GM19328 (cell line): ENCODE measurements around the gene MADD.

Experiments
- ATAC-seq: cut with Tn5 transposase; IDR thresholded peaks from one replicate; pipeline ENCODE4 v1.9.1; 2021; ENCODE audit warnings: mild to moderate bottlenecking, moderate library complexity; ENCODE audit not compliant: unreplicated experiment

Gene MADD

DNA sequence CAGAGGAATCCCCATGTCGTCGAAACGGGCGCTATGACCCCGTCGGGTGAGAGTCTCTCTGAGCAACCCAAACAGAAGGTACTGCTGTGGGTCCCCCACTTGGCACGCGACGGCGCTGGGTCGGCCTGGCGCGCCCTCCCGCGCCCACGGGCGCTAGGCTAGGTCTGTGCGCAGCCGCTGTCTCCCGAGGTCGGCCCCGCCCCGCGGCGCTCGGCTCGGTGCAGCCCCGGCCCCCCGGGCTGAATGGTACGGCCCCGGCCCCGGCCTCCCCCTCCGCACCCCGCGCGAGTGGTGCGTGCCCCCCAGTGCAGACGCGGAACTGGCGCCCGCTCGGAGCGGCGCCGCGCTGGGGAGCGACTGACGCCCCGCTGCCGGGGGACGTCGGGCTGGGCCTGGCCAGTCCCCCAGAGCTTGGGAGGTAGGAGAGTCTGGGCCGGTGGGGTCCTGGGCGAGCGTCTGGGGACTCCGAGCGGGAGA, at the start of gene MADD:
MADD (plus strand) TSS at position 305 of the 477 bp plus-strand sequence.
- ATAC-seq = peak; percentile 70

DNA sequence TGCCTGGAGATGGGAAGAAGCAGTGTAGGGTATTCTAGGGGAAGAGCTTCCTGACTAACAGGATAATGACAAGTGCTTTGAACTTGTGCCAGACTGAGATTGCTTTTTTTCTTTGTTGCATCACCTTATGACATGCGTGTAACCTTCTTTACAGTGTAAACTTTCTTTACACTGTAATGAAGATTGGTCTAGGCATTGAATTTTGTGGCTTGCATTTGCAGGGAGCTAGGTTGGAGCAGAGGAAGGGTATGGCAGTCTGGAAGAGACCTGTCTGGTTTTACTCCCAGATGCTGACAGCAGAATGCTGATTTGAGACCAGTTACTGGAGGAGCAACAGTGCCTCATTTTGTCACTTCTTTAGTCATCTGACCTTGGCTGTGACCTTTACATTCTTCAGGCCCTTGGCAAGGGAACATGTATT, 49.5 kb upstream of the MADD start:
- ATAC-seq = no peak

DNA sequence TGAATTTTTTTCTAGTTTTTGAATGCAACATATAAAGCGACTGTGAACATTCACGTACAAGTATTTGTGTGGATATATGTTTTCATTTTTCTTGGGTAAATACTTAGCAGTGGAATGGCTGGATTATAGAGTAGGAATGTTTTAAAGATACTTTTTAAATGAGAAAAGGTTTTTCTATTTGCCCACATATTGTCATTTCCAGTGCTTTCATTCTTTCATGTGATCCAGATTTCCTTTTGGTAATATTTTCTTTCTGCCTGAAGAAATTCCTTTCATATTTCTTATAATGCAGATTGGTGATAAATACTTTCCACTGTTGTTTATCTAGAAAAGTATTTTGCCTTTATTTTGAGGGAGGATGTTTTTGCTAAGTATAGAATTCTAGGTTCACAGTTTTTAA, 47.2 kb upstream of the MADD start:
- ATAC-seq = no peak

DNA sequence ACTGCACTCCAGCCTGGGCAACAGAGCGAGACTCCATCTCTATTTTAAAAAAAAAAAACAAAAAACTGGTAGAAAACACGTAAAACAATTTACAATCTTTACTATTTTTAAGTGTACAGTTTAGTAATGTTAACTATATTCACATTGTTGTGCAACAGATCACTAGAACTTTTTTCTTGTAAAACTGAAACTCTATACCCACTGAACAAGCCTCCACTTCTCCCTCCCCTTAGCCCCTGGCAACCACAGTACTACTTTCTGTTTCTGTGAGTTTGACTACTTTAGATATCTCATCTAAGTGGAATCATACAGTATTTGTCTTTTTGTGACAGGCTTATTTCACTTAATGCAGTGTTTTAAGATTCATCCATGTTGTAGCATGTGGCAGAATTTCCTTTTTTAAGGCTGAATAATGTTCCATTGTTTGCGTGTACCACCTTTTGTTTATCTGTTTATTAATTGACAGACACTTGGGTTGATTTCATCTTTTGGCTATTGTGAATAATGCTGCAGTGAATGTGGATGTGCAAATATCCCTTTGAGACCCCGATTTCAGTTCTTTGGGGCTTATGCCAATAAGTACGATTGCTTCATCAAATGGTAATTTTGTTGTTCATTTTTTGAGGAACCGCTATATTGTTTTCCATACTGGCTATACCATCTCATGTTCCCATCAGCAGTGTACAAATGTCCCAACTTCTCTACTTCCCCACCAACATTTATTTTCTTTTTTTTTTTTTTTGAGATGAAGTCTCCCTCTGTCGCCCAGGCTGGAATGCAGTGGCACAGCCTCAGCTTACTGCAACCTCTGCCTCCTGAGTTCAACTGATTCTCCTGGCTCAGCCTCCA, 44.2 kb upstream of the MADD start:
- ATAC-seq = peak; percentile 83

DNA sequence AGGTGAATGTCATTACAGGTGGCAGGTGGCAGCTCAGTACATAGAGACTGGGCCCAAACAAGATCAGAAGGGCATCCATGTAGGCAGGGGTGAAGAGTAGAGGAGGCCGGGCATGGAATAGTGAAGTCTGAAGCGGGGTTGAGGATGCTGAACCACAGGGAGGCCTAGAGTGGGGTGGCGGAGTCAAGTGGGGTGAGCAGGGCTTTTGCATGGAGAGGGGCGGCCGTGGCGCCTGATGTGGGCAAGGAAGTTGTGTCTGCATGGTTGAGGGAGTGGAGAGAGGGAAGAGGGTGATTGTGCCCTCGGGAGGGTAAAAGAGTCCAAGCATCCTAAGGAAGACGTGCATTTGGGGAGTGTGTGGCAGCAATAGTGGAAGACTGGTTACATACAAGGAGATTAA, 40.8 kb upstream of the MADD start:
- no peak for ATAC-seq

DNA sequence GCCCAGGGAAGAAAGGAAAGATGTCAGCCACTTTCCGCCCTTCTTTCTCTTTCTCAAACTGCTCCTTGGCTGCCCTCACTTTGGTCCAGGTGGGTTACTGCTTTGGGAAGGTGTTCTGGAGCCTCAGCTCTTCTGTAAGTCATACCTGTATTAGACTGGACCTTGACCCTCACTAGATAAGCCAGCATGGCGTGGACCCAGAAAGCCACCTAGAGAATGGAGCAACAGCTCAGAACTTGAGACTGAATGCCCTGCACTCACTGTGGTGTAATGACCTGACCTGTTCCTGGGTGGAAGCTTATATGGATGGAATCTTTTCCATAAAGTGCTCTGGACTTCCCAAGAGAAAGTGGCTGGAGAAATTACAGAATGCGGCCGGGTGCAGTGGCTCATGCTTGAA, 36.9 kb upstream of the MADD start:
- ATAC-seq = no peak

DNA sequence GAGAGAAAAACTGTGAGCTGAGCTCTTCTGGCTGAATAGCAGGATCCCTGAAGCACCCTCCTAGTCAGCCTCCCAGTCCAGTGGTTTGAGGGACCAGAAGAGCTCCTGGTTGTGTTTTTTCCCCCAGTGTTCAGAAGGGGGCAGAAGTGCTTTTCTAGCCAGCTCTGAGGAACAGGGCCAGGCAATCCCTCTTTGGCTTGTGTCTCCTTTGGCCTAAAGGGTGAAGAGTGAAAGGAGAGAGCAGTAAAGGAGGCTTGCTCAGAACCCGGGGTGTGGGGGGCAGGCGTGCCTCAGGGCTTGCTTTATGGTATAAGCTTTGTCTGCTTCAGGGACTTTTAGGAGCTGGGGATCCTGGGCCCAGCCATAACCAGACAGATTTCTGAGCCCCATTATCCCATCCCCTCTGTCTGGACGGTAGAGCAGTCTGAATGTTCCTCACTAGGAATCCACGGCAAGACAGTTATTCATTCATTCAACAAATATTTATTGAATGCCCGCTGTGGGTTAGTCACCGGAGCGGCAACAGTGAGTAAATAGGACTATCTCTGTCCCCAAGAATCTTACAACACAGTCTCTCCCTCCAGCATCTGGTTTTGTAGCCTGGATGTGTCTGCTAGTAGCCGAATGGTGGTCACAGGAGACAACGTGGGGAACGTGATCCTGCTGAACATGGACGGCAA, 35.8 kb upstream of the MADD start:
- ATAC-seq = no peak

DNA sequence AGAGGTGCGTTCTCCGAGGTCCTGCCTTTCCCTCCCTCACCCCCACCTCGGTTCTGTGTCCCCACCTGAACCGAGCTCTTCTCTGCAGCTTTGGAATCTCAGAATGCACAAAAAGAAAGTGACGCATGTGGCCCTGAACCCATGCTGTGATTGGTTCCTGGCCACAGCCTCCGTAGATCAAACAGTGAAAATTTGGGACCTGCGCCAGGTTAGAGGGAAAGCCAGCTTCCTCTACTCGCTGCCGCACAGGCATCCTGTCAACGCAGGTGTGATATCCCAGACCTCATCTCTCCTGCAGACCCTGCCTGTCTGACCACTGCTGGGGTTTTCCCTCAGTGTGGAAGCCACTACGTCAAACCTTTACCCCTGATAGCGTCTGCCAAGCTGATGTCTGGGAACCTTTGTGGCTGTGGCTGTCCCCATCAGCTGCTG, 35.2 kb upstream of the MADD start:
- ATAC-seq = no peak

DNA sequence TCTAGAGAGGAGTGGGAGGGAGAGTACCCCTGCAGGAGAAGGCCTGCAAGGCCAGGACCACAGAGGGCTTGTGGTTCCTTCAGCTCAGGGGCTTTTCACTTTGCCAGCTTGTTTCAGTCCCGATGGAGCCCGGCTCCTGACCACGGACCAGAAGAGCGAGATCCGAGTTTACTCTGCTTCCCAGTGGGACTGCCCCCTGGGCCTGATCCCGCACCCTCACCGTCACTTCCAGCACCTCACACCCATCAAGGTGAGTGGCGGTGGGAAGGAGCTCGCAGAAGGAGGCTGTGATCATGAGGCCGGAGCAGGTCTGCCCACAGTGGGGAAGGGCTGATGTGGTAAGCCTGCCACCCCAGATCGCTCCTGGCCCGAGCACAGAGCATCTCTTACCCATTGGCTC, 34.8 kb upstream of the MADD start:
- no peak for ATAC-seq

DNA sequence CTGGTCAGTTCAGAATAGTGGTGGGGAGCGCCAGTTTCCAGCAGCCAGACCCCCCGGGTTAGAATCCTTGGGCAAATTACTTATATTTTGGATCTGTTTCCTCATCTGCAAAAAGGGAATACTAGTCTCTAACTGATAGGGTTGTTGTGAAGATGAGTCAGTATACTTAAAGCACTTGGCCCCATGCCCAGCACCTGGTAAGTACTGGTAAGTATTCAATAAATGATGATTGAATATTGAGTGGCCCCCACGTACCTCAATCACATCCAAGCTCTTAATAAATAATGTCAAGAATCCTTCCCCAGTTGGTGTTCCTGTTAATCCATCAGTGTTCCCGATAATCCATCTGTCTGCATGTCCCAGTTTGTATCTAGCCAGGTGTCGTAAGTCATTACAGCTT, 33.5 kb upstream of the MADD start:
- ATAC-seq = no peak

DNA sequence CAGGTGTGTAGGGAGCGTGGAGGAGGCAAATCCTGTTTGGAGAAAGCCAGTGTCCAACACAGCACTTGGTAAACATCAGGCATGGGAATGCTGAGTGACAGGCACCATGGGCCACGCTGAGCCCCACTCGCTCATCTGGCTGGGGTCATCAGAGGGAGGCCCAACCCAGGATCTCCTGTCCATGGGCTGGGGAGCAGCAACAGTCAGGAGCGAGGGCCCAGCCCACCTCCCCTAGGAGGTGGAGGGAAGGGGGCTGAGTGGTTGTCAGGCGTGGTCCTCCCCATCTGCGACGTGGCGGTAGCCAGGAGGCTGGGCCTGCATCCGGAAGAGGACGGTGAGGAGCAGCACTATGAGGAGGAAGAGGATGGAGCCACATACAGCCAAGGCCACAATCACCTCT, 30.1 kb upstream of the MADD start:
- ATAC-seq = no peak

DNA sequence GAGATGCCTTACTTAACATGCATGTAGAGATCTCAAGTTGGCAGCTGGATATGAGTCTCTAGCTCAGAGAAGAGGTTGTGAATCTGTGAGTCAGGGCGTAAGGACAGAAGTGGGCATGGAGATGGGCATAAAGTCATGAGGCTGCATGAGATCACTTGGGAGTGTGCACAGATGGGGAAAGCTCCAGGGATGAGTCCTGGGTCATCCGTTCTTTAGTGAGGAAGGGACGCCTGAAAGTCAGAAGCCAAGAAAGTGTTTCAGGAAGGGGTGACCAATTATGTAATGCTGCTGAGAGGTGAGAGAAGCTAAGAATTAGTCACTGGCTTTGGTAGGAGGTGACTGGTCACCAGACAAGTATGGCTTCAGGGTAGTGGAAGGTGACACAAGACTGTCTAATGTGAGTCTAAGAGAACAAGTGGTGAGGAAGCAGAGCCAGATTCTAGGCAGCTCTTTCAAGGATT, 28.1 kb upstream of the MADD start:
- no peak for ATAC-seq

DNA sequence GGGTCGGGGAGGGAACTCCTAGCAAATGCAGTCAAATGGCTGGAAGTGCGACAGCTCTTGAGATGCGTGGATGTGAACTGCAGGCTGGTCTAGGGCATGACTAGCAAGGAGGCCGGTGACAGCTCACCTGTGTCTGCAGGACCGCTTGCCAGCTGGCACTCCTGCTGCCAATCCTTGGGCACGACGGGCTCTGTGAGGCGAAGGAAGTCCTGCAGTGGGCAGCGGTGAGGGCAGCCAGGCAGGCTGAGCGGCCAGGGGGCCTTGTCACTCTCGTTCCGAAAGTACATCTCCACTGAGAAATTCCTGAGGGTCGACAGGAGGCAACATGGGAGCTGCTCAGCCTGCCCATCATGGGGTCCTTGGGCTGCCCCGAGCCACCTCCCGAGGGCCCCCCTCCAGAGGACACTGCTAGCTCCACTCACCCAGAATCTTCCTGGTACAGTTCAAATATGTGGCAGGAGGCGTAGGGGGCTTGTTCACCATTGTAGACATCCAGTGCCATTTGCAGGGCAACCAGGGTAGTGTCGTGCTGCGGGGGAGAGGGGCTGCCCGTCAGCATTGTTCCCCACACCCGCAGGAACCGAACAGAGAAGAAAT, 27.2 kb upstream of the MADD start:
- ATAC-seq = no peak

DNA sequence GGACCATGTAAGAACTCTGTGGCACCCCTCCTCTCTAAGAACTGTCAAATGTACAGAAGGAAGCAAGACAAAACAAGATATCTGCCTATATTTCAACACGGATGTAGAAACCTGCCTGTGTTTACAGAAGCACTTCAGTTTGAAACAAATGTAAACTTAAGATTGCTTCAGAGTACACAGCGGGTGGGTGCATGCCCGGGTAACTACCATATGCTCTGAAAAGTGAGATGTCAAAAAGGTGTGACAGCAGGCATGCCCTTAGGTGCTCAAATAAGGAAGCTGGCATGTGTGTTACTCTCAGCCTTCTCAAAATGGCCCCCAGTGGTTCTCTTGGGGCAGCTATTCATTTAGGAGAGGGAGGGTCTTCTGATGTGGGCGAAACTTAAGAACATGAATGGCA, 26.5 kb upstream of the MADD start:
- no peak for ATAC-seq

DNA sequence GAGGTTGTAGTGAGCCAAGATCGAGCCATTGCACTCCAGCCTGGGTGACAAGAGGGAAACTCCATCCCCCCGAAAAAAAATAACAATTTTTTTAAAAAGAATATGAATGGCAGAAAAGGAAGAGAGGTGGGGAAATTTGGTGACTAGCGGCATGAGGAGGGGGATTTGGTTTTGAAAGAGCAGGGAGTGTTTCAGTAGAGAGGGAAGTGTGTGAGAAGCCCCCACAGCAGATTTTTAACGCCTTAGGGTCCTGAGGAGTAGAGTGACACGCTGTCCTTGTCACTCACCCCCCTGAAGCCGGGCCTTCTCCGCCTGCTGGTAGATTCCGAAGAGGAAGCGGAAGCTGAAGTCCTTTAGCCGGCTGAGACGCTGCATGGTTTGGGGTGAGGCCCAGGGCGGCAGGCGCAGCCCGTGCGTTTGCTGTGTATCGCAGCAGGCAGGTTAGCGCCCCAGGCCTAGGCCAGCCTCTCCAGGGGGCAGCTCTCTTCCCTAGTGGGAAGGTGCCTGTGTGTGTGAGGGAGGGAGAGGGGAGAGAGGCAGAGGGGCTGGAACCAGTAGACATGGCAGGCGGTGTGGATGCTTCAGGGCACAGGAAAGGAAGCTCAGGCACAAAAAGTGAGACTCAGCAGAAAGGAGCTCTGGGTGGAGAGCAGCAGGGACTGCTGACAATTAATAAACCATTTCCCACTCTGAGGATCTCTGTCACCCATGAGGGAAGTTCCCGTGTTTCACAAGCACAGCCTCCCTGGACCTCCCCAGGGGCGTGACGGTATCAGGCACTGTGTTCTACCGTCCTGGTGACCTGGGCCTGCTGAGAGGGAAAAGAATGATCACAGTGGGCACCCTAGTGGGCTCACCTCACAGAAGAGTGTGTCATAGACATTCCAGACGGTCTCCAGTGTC, 25.2 kb upstream of the MADD start:
- no peak for ATAC-seq

DNA sequence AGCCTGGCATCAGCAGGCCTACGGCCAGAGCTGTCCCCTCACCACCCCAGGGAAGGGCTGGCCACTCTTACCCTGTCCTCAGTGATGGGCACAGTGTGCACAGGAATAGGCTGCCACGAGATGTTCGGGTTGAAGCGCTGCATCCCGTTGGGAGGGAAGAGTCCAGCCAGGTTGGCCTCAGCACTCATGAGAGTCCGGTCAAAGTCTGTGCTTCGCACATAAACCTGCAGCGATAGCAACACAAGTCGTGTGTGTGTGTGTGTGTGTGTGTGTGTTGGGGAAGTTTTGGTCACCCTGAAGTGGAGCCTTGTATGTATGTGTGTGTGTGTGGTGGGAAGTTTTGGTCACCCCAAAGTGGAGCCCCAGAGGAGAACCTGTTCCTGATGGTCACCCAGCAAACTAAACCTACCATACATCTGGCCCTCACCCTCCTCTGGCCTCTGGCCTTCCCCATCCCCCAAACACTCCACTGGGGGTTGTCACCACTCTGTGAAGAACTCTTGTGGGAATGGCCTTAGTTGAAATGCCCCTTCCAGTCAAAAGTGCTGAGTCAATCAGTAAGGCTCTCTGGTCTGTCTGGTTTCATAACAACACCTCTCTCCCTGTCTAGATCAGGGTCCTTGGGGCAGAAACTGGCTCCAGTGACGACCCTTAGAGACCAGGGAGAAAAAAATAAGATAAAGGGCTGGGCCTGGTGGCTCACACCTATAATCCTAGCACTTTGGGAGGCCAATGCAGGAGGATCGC, 24.1 kb upstream of the MADD start:
- ATAC-seq = no peak

DNA sequence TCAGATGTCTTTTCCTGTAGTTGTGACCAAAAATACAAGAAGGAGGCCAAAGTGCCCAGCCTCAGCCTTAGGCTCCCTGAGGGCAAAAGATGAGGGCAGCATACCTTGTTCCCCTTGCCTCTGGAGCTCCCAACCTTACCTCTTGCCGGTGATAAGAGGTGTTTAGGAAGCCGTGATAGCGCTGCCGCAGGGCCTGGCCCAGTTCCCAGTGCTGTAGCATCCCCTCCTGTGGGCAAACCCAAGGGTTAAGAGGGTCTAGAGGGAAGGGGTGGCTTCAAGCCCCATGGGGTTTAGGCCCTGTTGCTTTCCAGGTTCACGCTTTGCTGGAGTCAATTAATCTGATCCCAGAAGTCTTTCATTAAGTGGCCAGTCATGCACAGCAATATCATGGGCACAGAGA, 22.4 kb upstream of the MADD start:
- ATAC-seq = no peak

DNA sequence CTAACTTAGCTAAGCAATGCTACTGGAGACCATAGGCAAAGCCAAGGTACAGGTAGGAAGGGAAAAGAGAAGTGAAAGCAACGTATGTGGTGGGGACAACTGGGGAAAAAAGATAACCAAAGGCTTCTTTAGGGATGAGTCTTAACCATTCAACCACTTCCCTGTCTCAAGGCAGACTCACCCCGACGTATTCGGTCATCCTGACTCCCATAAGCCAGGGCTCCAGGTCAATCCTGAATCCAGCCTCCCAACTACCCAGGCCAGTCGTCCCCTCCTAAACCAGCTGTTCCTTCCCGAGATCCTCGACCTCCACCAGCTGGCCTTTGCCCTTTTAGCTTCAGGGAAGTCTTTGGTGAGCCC, 21.6 kb upstream of the MADD start:
- peak; percentile 30 for ATAC-seq

DNA sequence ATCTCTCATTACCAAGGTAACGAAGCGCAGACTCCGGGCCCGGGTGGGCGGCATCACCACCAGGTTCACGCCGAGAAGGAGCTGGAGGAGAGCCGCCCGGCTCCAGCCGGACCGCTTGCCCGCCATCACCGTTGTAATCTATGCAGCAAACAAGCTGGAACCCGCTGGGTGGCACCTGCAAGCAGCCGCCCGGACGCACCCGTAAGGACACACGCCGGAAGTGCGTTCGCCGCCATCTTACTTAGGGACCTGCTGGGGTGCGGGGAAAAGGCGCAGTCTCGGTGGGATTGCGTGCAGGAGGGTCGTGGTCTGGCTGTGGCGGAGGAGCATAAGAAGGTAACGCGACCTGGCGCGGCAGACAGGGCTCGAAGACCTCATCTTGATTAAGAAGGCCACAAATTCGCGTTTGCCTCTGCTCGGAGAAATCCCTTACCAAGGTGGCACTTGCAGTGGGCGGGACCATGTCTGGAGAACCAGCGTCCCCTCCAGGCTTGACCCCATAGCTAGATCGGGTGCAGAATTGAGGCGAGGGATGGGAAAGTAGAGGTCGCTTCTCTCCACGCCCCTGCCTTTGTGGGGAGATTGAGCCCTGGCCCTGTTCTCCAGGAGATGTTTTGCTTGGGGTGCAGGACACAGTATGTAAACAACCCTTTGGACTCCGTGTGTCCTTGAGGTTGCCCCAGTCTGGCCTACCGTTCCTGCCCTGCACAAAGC, 21.1 kb upstream of the MADD start, which contains the start of gene ACP2:
ACP2 (minus strand) TSS at position 151 of the 714 bp plus-strand sequence; CDS start at position 126, 25 bp downstream.
- ATAC-seq = peak; percentile 87
